ENCODE measurements around the gene ERMAP. TPM values are rescaled to one million over a fixed set of nuclear protein-coding genes. Genes with fewer than 3 reads are reported as not detected.
"Not testable (repeated sequence)": the region's sequence is repeated elsewhere in the genome, so short reads cannot be mapped to it uniquely, and the experiment has no call there.

The ERMAP gene
- total RNA-seq, 1 experiment from 2014 or later = 11.2 TPM

GRCh38 chr1:42873108-42873507 is 56.2 kb downstream of the ERMAP start:
- DNase-seq (ENCODE audit: low read depth) = not testable (repeated sequence)

- no peak for DNase-seq (ENCODE audit: low read depth)
Observed at GRCh38 chr1:42873670-42874069, 56.7 kb downstream of the ERMAP start.

- DNase-seq (ENCODE audit: low read depth) = no peak
Observed at GRCh38 chr1:42876009-42876408, 59.1 kb downstream of the ERMAP start.

- DNase-seq (ENCODE audit: low read depth) = no peak
Observed at GRCh38 chr1:42877380-42877779, 60.5 kb downstream of the ERMAP start.

- DNase-seq (ENCODE audit: low read depth) = no peak
Observed at GRCh38 chr1:42880384-42880783, 63.5 kb downstream of the ERMAP start.

- DNase-seq (ENCODE audit: low read depth) = no peak
Observed at GRCh38 chr1:42886046-42886739, 69.3 kb downstream of the ERMAP start.

- no peak for DNase-seq (ENCODE audit: low read depth)
Observed at GRCh38 chr1:42886800-42887199, 69.9 kb downstream of the ERMAP start.

GRCh38 chr1:42887366-42887765 is 70.4 kb downstream of the ERMAP start:
- no peak for DNase-seq (ENCODE audit: low read depth)

GRCh38 chr1:42888013-42888633 is 71.2 kb downstream of the ERMAP start:
- no peak for DNase-seq (ENCODE audit: low read depth)

GRCh38 chr1:42889264-42889663 is 72.3 kb downstream of the ERMAP start:
- DNase-seq (ENCODE audit: low read depth) = no peak

- DNase-seq (ENCODE audit: low read depth) = no peak
Observed at GRCh38 chr1:42891465-42892138, 74.7 kb downstream of the ERMAP start.

Other genes starting within 250 kb of the ERMAP start
- 88.9 and 99.8 TPM in 2 replicates for gene PPIH, start 158.7 kb upstream of the ERMAP start, total RNA-seq (2014; rRNA removed; shearing (Covaris generic))
- gene YBX1, start 134.7 kb upstream of the ERMAP start, total RNA-seq (2014; rRNA removed; shearing (Covaris generic)) = 851 and 884 TPM in 2 replicates
- not detected in 2 replicates for gene CLDN19, start 76.9 kb upstream of the ERMAP start, total RNA-seq (2014; rRNA removed; shearing (Covaris generic))
- gene P3H1, start 50.1 kb upstream of the ERMAP start, total RNA-seq (2014; rRNA removed; shearing (Covaris generic)) = 176 and 247 TPM in 2 replicates
- 8.5 and 9.6 TPM in 2 replicates for gene C1orf50, start 49.9 kb upstream of the ERMAP start, total RNA-seq (2014; rRNA removed; shearing (Covaris generic))
- 0.02 TPM in 1 of 2 replicates, not detected in the other for gene TMEM269, start 32.1 kb upstream of the ERMAP start, total RNA-seq (2014; rRNA removed; shearing (Covaris generic))
- 34.4 and 35.4 TPM in 2 replicates for gene SVBP, start 275 bp downstream of the ERMAP start, total RNA-seq (2014; rRNA removed; shearing (Covaris generic))
- 12.3 and 13.3 TPM in 2 replicates for gene ZNF691, start 29.5 kb downstream of the ERMAP start, total RNA-seq (2014; rRNA removed; shearing (Covaris generic))
- gene SLC2A1, start 141.7 kb downstream of the ERMAP start, total RNA-seq (2014; rRNA removed; shearing (Covaris generic)) = 218 and 274 TPM in 2 replicates

All from M059J (cell line).